CD14-positive monocyte (primary cell): Measurements from ENCODE around the gene CCNY. TPM values are rescaled to one million over a fixed set of nuclear protein-coding genes. Genes with fewer than 3 reads are reported as not detected.
A peak's percentile ranks its signal among the peaks of the same experiment; 100 is the strongest.

ENCODE experiments used
- DNase-seq, 3 donors: peaks; one replicate each; pipeline ENCODE4 v3.0.0-alpha.2; 2011 to 2022
- H2AFZ ChIP-seq: 2 replicates; pipeline ENCODE4 v1.6.0; 2012; ENCODE audit warnings: mild to moderate bottlenecking, low read depth, low read length, inconsistent platforms; ENCODE audit not compliant: insufficient read depth, poor library complexity, severe bottlenecking
- H3K27ac ChIP-seq, 2 donors: 1 replicate in 1 of 2; 2 replicates in 1 of 2; pipeline ENCODE4 v1.5.1; 2012 to 2013; ENCODE audit warnings: low read length in 2 of 2, control low read depth in 1 of 2, inconsistent platforms in 1 of 2, low read depth in 1 of 2, mild to moderate bottlenecking in 1 of 2
- H3K27me3 ChIP-seq, 2 donors: one replicate each; pipeline versions ENCODE4 v1.6.0 to v1.6.1; 2011 to 2013; ENCODE audit warnings: low read length in 2 of 2; ENCODE audit not compliant: control insufficient read depth in 2 of 2, insufficient read depth in 2 of 2
- H3K36me3 ChIP-seq, 2 donors: replicated peaks in 1 of 2; 1 replicate in 1 of 2; 2 replicates in 1 of 2; pipeline versions ENCODE4 v1.5.1 to v1.6.1; 2012 to 2013; ENCODE audit warnings: low read length in 2 of 2, control low read depth in 1 of 2, inconsistent platforms in 1 of 2, mild to moderate bottlenecking in 1 of 2; ENCODE audit not compliant: insufficient read depth in 2 of 2, control insufficient read depth in 1 of 2
- H3K4me1 ChIP-seq, 2 donors: 1 replicate in 1 of 2; 2 replicates in 1 of 2; pipeline versions ENCODE4 v1.5.1 to v1.6.1; 2012 to 2013; ENCODE audit warnings: low read length in 2 of 2, control low read depth in 1 of 2, inconsistent platforms in 1 of 2, mild to moderate bottlenecking in 1 of 2, moderate library complexity in 1 of 2; ENCODE audit not compliant: insufficient read depth in 2 of 2, control insufficient read depth in 1 of 2
- H3K4me2 ChIP-seq: replicated peaks from 2 replicates; pipeline ENCODE3; 2012; ENCODE audit warnings: low read length, moderate library complexity, mild to moderate bottlenecking; ENCODE audit not compliant: poor library complexity, severe bottlenecking; ENCODE audit errors: extremely low read depth
- H3K4me3 ChIP-seq, 3 experiments: fragments of 200-600 bp in 1 of 3; sonication (generic) in 1 of 3; replicated peaks in 1 of 3; 1 replicate in 2 of 3; 2 replicates in 1 of 3; pipeline ENCODE4 v1.5.1; 2011 to 2013; ENCODE audit warnings: low read length in 3 of 3, mild to moderate bottlenecking in 3 of 3, control low read depth in 2 of 3, low read depth in 2 of 3, inconsistent platforms in 1 of 3, moderate library complexity in 1 of 3
- H3K79me2 ChIP-seq: 2 replicates; pipeline ENCODE4 v1.6.0; 2012; ENCODE audit warnings: mild to moderate bottlenecking, control low read depth, inconsistent platforms, low read length, moderate library complexity; ENCODE audit not compliant: insufficient read depth
- H3K9ac ChIP-seq: 2 replicates; pipeline ENCODE4 v1.6.0; 2017; ENCODE audit warnings: low read length, mild to moderate bottlenecking; ENCODE audit not compliant: insufficient read depth, poor library complexity, severe bottlenecking
- H3K9me3 ChIP-seq, 2 donors: replicated peaks in 1 of 2; 1 replicate in 1 of 2; 2 replicates in 1 of 2; pipeline versions ENCODE4 v1.5.1 to v1.6.1; 2012 to 2013; ENCODE audit warnings: low read length in 2 of 2, control low read depth in 1 of 2; ENCODE audit not compliant: control insufficient read depth in 1 of 2, insufficient read depth in 1 of 2
- H4K20me1 ChIP-seq: 2 replicates; pipeline ENCODE4 v1.6.0; 2012; ENCODE audit warnings: mild to moderate bottlenecking, low read length, control low read depth, moderate library complexity; ENCODE audit not compliant: insufficient read depth
- H3K27ac Mint-ChIP-seq, 7 donors: one replicate each; pipeline ENCODE4 v1.8.0; 2020; ENCODE audit warnings: mild to moderate bottlenecking in 7 of 7, mixed read lengths in 7 of 7, moderate library complexity in 6 of 7, inconsistent platforms in 2 of 7
- H3K27me3 Mint-ChIP-seq, 3 donors: one replicate each; pipeline ENCODE4 v1.8.0; 2021 to 2022; ENCODE audit warnings: low read depth in 3 of 3, mild to moderate bottlenecking in 3 of 3, mixed read lengths in 3 of 3, moderate library complexity in 3 of 3, inconsistent platforms in 1 of 3
- H3K36me3 Mint-ChIP-seq, 2 donors: one replicate each; pipeline ENCODE4 v1.8.0; 2020; ENCODE audit warnings: mixed read lengths in 2 of 2, inconsistent platforms in 1 of 2, mild to moderate bottlenecking in 1 of 2
- H3K4me1 Mint-ChIP-seq: one replicate; pipeline ENCODE4 v1.8.0; 2020; ENCODE audit warnings: mild to moderate bottlenecking, mixed read lengths
- H3K4me3 Mint-ChIP-seq, 2 donors: one replicate each; pipeline ENCODE4 v1.8.0; 2020; ENCODE audit warnings: mild to moderate bottlenecking in 2 of 2, mixed read lengths in 2 of 2, moderate library complexity in 1 of 2
- H3K9me3 Mint-ChIP-seq, 7 donors: one replicate each; pipeline ENCODE4 v1.8.0; 2020 to 2022; ENCODE audit warnings: mixed read lengths in 7 of 7, mild to moderate bottlenecking in 6 of 7, moderate library complexity in 6 of 7, inconsistent platforms in 2 of 7
- CTCF ChIP-seq: fragments of 200-600 bp; IDR thresholded peaks from one replicate; pipeline ENCODE4 v1.8.0; 2022; ENCODE audit warnings: antibody characterized with exemption, mild to moderate bottlenecking
- WGBS: methylation state at CpG from one replicate; pipeline ENCODE4 v1.1.5; 2013; ENCODE audit warnings: missing lambda C conversion rate; ENCODE audit not compliant: insufficient coverage; 5-methylcytosine and 5-hydroxymethylcytosine counted together
- intact Hi-C, 2 donors: fragments of 100-400 bp; cut with micrococcal nuclease; formaldehyde crosslinking; loops; one replicate each; pipeline versions ENCODE4 v1.15.0 to v1.15.1; 2023
- polyA plus RNA-seq, 3 donors: library from polyadenylated mRNA; depleted of rRNA in 1 of 3; unstranded in 2 of 3; stranded (reverse) in 1 of 3; fragments of 300-500 nt in 2 of 3; fragments of >200 nt in 1 of 3; fragmentation: Illumina TruSeq in 2 of 3; gene quantifications; 1 replicate in 2 of 3; 2 replicates in 1 of 3; pipeline ENCODE4 v1.2.3, GENCODE V29; 2012 to 2021

Gene CCNY
- polyA plus RNA-seq, 3 donors = 39.9 to 116 (median 64.8) TPM

- no peak overlapping the region for H3K4me2 ChIP-seq
- TF ChIP-seq CTCF = no peak
- H4K20me1 ChIP-seq = peaks cover 76% of the 10 kb centered on the region
- H3K4me3 ChIP-seq = no peak overlapping the region
- H3K9ac ChIP-seq = no peak overlapping the region
- H3K27ac ChIP-seq = peak overlapping the region; percentile 7 to 67
- 100% methylated on average over 2 of the region's 9 CpGs for WGBS
- H3K36me3 Mint-ChIP-seq = peaks cover 33 to 41% of the 10 kb centered on the region in 2 donors
- H2AFZ ChIP-seq = no peak overlapping the region
- peaks cover 31 to 40% of the 10 kb centered on the region in 2 donors for H3K4me1 ChIP-seq
- H3K4me1 Mint-ChIP-seq = peaks cover 54% of the 10 kb centered on the region
- intact Hi-C loops = loop anchor here in 1 of 2 donors (10.0 kb wide), 1 partner anchor 119 kb away; no protein-coding TSS in a partner anchor
- no peak for DNase-seq
- peaks cover 93% of the 10 kb centered on the region for H3K79me2 ChIP-seq
- peak overlapping the region in 4 of 7 donors; percentile 15 to 77 (median 60) for H3K27ac Mint-ChIP-seq
- H3K9me3 Mint-ChIP-seq = peaks cover 0 to 2% (median 0%) of the 10 kb centered on the region in 7 donors
- H3K36me3 ChIP-seq = peaks cover 10 to 14% of the 10 kb centered on the region in 2 donors
- H3K9me3 ChIP-seq = no peaks in the 10 kb centered on the region
- H3K27me3 Mint-ChIP-seq = peaks cover 0 to 2% (median 0%) of the 10 kb centered on the region in 3 donors
- H3K27me3 ChIP-seq = no peaks in the 10 kb centered on the region
- no peak overlapping the region for H3K4me3 Mint-ChIP-seq
These were observed 157.1 kb downstream of the CCNY start for GRCh38 chr10:35493196-35494118.

- intact Hi-C loops = loop anchor here in 1 of 2 donors (10.0 kb wide), 1 partner anchor 121 kb away; no protein-coding TSS in a partner anchor
- Histone ChIP-seq H3K9ac (peak overlapping the region; percentile 20), H3K27me3 (no peaks in the 10 kb centered on the region), H3K79me2 (peaks cover 93% of the 10 kb centered on the region), H2AFZ (no peak overlapping the region), H3K9me3 (no peaks in the 10 kb centered on the region), H3K36me3 (peaks cover 6 to 21% of the 10 kb centered on the region in 2 donors), H3K27ac (peak overlapping the region; percentile 48 to 67), H3K4me2 (peak overlapping the region; percentile 44), H3K4me3 (peak overlapping the region in 1 of 3 experiments; percentile 22), H4K20me1 (peaks cover 86% of the 10 kb centered on the region), H3K4me1 (peaks cover 30 to 36% of the 10 kb centered on the region in 2 donors)
- peaks cover 59% of the 10 kb centered on the region for H3K4me1 Mint-ChIP-seq
- H3K27me3 Mint-ChIP-seq = peaks cover 0 to 3% (median 2%) of the 10 kb centered on the region in 3 donors
- peak overlapping the region; percentile 59 to 95 (median 94) for H3K27ac Mint-ChIP-seq
- H3K4me3 Mint-ChIP-seq = peak overlapping the region; percentile 39 to 76
- peaks cover 0 to 1% (median 0%) of the 10 kb centered on the region in 7 donors for H3K9me3 Mint-ChIP-seq
- 9% methylated on average over 4 of the region's 5 CpGs for WGBS
- H3K36me3 Mint-ChIP-seq = peaks cover 27 to 36% of the 10 kb centered on the region in 2 donors
- TF ChIP-seq CTCF = no peak
- peak in 2 of 3 donors; percentile 12 to 20 for DNase-seq
These were observed 159.3 kb downstream of the CCNY start for GRCh38 chr10:35495521-35496119.
